A673 (cell line): ENCODE results near the gene NEURL1. TPM values are rescaled to one million over a fixed set of nuclear protein-coding genes. Genes with fewer than 3 reads are reported as not detected.

Experiments used
- BruUV-seq: library from RNA; stranded (reverse); fragments of 400-500 nt; replicated peaks from 2 replicates; lab custom pipeline; 2021; lab: Mats Ljungman, UMichigan
- CTCF ChIA-PET: fragments of 300-600 bp; sonication (Branson Sonifier 250); formaldehyde crosslinking; loops from one replicate; lab custom pipeline; 2022; ENCODE audit warnings: antibody characterized with exemption; lab: Charles Lee
- POLR2A ChIA-PET: fragments of 300-600 bp; sonication (Branson Sonifier 250); formaldehyde crosslinking; loops from one replicate; lab custom pipeline; 2022; ENCODE audit warnings: antibody characterized with exemption; ENCODE audit not compliant: low non-redundant PET; lab: Charles Lee
- DNase-seq: peaks from one replicate; pipeline ENCODE4 v3.0.0-alpha.2; 2015; ENCODE audit warnings: low spot score
- H3K27ac ChIP-seq: fragments of 200-600 bp; sonication (generic); 2 replicates; pipeline ENCODE4 v1.5.1; 2016; ENCODE audit warnings: mixed run types, low read depth, mild to moderate bottlenecking, mixed read lengths, antibody characterized with exemption, low read length; ENCODE audit not compliant: poor library complexity, severe bottlenecking
- H3K27me3 ChIP-seq: fragments of 200-600 bp; sonication (generic); replicated peaks from 2 replicates; pipeline ENCODE4 v1.6.1; 2017; ENCODE audit warnings: mixed run types, low read depth, mild to moderate bottlenecking, mixed read lengths, antibody characterized with exemption, low read length; ENCODE audit not compliant: insufficient read depth, poor library complexity
- H3K36me3 ChIP-seq: fragments of 200-600 bp; sonication (generic); 2 replicates; pipeline ENCODE4 v1.6.1; 2016; ENCODE audit warnings: mixed run types, mild to moderate bottlenecking, mixed read lengths, antibody characterized with exemption, low read length; ENCODE audit not compliant: insufficient read depth, poor library complexity, severe bottlenecking
- H3K4me1 ChIP-seq: fragments of 200-600 bp; sonication (generic); 2 replicates; pipeline ENCODE4 v1.6.1; 2017; ENCODE audit warnings: mixed run types, mild to moderate bottlenecking, mixed read lengths, antibody characterized with exemption, low read length; ENCODE audit not compliant: insufficient read depth, poor library complexity, severe bottlenecking
- H3K4me3 ChIP-seq: fragments of 200-600 bp; sonication (generic); 2 replicates; pipeline ENCODE4 v1.5.1; 2016; ENCODE audit warnings: low read depth, mixed run types, mild to moderate bottlenecking, mixed read lengths, low read length; ENCODE audit not compliant: poor library complexity, severe bottlenecking
- H3K9me3 ChIP-seq: fragments of 200-600 bp; sonication (generic); 2 replicates; pipeline ENCODE4 v1.6.1; 2016; ENCODE audit warnings: mixed run types, low read depth, mild to moderate bottlenecking, mixed read lengths, antibody characterized with exemption, low read length; ENCODE audit not compliant: poor library complexity, severe bottlenecking
- CTCF ChIP-seq: fragments of 300-800, 200-600 bp; sonication (generic); conservative IDR thresholded peaks from 2 replicates; pipeline ENCODE4 v1.5.1; 2017; ENCODE audit warnings: low read depth, mild to moderate bottlenecking, antibody characterized with exemption, low read length, moderate library complexity, mixed read lengths
- EZH2 ChIP-seq: fragments of 200-600 bp; sonication (generic); IDR thresholded peaks from 2 replicates; pipeline ENCODE4 v1.6.1; 2017; ENCODE audit warnings: borderline replicate concordance, low read depth, mild to moderate bottlenecking, mixed read lengths, antibody characterized with exemption, low read length; ENCODE audit not compliant: poor library complexity, severe bottlenecking
- intact Hi-C: fragments of 100-400 bp; cut with micrococcal nuclease; formaldehyde crosslinking; loops from one replicate; pipeline ENCODE4 v1.10.0; 2022; ENCODE audit not compliant: unreplicated experiment
- total RNA-seq: library from RNA; stranded (reverse); gene quantifications from 2 replicates; pipeline ENCODE4 v1.2.3, GENCODE V29; 2021

NEURL1 gene
- total RNA-seq, 1 experiment from 2014 or later = 0.52 TPM

- H3K27ac ChIP-seq = no peak overlapping the region
- POLR2A ChIA-PET = no interaction called here
Observed at GRCh38 chr10:103619424-103620351, 126.2 kb downstream of the NEURL1 start.

GRCh38 chr10:103620352-103620740 is 126.8 kb downstream of the NEURL1 start:
- no peaks in the 10 kb centered on the region for H3K9me3 ChIP-seq

More at GRCh38 chr10:103619424-103620351, 126.2 kb downstream of the NEURL1 start:
- intact Hi-C loops = no loop called here
- DNase-seq = no peak
- no peaks in the 10 kb centered on the region for H3K27me3 ChIP-seq
- no peak for TF ChIP-seq EZH2
- TF ChIP-seq CTCF = no peak
- no peaks in the 10 kb centered on the region for H3K9me3 ChIP-seq
- no peak overlapping the region for H3K4me3 ChIP-seq
- no TSS peak for BruUV-seq
- H3K36me3 ChIP-seq = peaks cover 15% of the 10 kb centered on the region
- no peaks in the 10 kb centered on the region for H3K4me1 ChIP-seq
- CTCF ChIA-PET = no interaction called here

More at GRCh38 chr10:103620352-103620740, 126.8 kb downstream of the NEURL1 start:
- peaks cover 15% of the 10 kb centered on the region for H3K36me3 ChIP-seq
- ChIA-PET POLR2A (no interaction called here), CTCF (no interaction called here)
- no TSS peak for BruUV-seq
- H3K4me3 ChIP-seq = no peak overlapping the region
- no peaks in the 10 kb centered on the region for H3K27me3 ChIP-seq
- no peaks in the 10 kb centered on the region for H3K4me1 ChIP-seq
- intact Hi-C loops = no loop called here
- DNase-seq = no peak
- H3K27ac ChIP-seq = no peak overlapping the region
- TF ChIP-seq EZH2 (no peak), CTCF (no peak)
